CD14-positive monocyte (primary cell): Measurements from ENCODE around the gene SSBP3. TPM values are rescaled to one million over a fixed set of nuclear protein-coding genes. Genes with fewer than 3 reads are reported as not detected.

Experiments used
- DNase-seq, 3 donors: peaks; one replicate each; pipeline ENCODE4 v3.0.0-alpha.2; 2011 to 2022
- H2AFZ ChIP-seq: 2 replicates; pipeline ENCODE4 v1.6.0; 2012; ENCODE audit warnings: mild to moderate bottlenecking, low read depth, low read length, inconsistent platforms; ENCODE audit not compliant: insufficient read depth, poor library complexity, severe bottlenecking
- H3K27ac ChIP-seq, 2 donors: 1 replicate in 1 of 2; 2 replicates in 1 of 2; pipeline ENCODE4 v1.5.1; 2012 to 2013; ENCODE audit warnings: low read length in 2 of 2, control low read depth in 1 of 2, inconsistent platforms in 1 of 2, low read depth in 1 of 2, mild to moderate bottlenecking in 1 of 2
- H3K27me3 ChIP-seq, 2 donors: one replicate each; pipeline versions ENCODE4 v1.6.0 to v1.6.1; 2011 to 2013; ENCODE audit warnings: low read length in 2 of 2; ENCODE audit not compliant: control insufficient read depth in 2 of 2, insufficient read depth in 2 of 2
- H3K36me3 ChIP-seq, 2 donors: replicated peaks in 1 of 2; 1 replicate in 1 of 2; 2 replicates in 1 of 2; pipeline versions ENCODE4 v1.5.1 to v1.6.1; 2012 to 2013; ENCODE audit warnings: low read length in 2 of 2, control low read depth in 1 of 2, inconsistent platforms in 1 of 2, mild to moderate bottlenecking in 1 of 2; ENCODE audit not compliant: insufficient read depth in 2 of 2, control insufficient read depth in 1 of 2
- H3K4me1 ChIP-seq, 2 donors: 1 replicate in 1 of 2; 2 replicates in 1 of 2; pipeline versions ENCODE4 v1.5.1 to v1.6.1; 2012 to 2013; ENCODE audit warnings: low read length in 2 of 2, control low read depth in 1 of 2, inconsistent platforms in 1 of 2, mild to moderate bottlenecking in 1 of 2, moderate library complexity in 1 of 2; ENCODE audit not compliant: insufficient read depth in 2 of 2, control insufficient read depth in 1 of 2
- H3K4me2 ChIP-seq: replicated peaks from 2 replicates; pipeline ENCODE3; 2012; ENCODE audit warnings: low read length, moderate library complexity, mild to moderate bottlenecking; ENCODE audit not compliant: poor library complexity, severe bottlenecking; ENCODE audit errors: extremely low read depth
- H3K4me3 ChIP-seq, 3 experiments: fragments of 200-600 bp in 1 of 3; sonication (generic) in 1 of 3; replicated peaks in 1 of 3; 1 replicate in 2 of 3; 2 replicates in 1 of 3; pipeline ENCODE4 v1.5.1; 2011 to 2013; ENCODE audit warnings: low read length in 3 of 3, mild to moderate bottlenecking in 3 of 3, control low read depth in 2 of 3, low read depth in 2 of 3, inconsistent platforms in 1 of 3, moderate library complexity in 1 of 3
- H3K79me2 ChIP-seq: 2 replicates; pipeline ENCODE4 v1.6.0; 2012; ENCODE audit warnings: mild to moderate bottlenecking, control low read depth, inconsistent platforms, low read length, moderate library complexity; ENCODE audit not compliant: insufficient read depth
- H3K9ac ChIP-seq: 2 replicates; pipeline ENCODE4 v1.6.0; 2017; ENCODE audit warnings: low read length, mild to moderate bottlenecking; ENCODE audit not compliant: insufficient read depth, poor library complexity, severe bottlenecking
- H3K9me3 ChIP-seq, 2 donors: replicated peaks in 1 of 2; 1 replicate in 1 of 2; 2 replicates in 1 of 2; pipeline versions ENCODE4 v1.5.1 to v1.6.1; 2012 to 2013; ENCODE audit warnings: low read length in 2 of 2, control low read depth in 1 of 2; ENCODE audit not compliant: control insufficient read depth in 1 of 2, insufficient read depth in 1 of 2
- H4K20me1 ChIP-seq: 2 replicates; pipeline ENCODE4 v1.6.0; 2012; ENCODE audit warnings: mild to moderate bottlenecking, low read length, control low read depth, moderate library complexity; ENCODE audit not compliant: insufficient read depth
- H3K27ac Mint-ChIP-seq, 7 donors: one replicate each; pipeline ENCODE4 v1.8.0; 2020; ENCODE audit warnings: mild to moderate bottlenecking in 7 of 7, mixed read lengths in 7 of 7, moderate library complexity in 6 of 7, inconsistent platforms in 2 of 7
- H3K27me3 Mint-ChIP-seq, 3 donors: one replicate each; pipeline ENCODE4 v1.8.0; 2021 to 2022; ENCODE audit warnings: low read depth in 3 of 3, mild to moderate bottlenecking in 3 of 3, mixed read lengths in 3 of 3, moderate library complexity in 3 of 3, inconsistent platforms in 1 of 3
- H3K36me3 Mint-ChIP-seq, 2 donors: one replicate each; pipeline ENCODE4 v1.8.0; 2020; ENCODE audit warnings: mixed read lengths in 2 of 2, inconsistent platforms in 1 of 2, mild to moderate bottlenecking in 1 of 2
- H3K4me1 Mint-ChIP-seq: one replicate; pipeline ENCODE4 v1.8.0; 2020; ENCODE audit warnings: mild to moderate bottlenecking, mixed read lengths
- H3K4me3 Mint-ChIP-seq, 2 donors: one replicate each; pipeline ENCODE4 v1.8.0; 2020; ENCODE audit warnings: mild to moderate bottlenecking in 2 of 2, mixed read lengths in 2 of 2, moderate library complexity in 1 of 2
- H3K9me3 Mint-ChIP-seq, 7 donors: one replicate each; pipeline ENCODE4 v1.8.0; 2020 to 2022; ENCODE audit warnings: mixed read lengths in 7 of 7, mild to moderate bottlenecking in 6 of 7, moderate library complexity in 6 of 7, inconsistent platforms in 2 of 7
- WGBS: methylation state at CpG from one replicate; pipeline ENCODE4 v1.1.5; 2013; ENCODE audit warnings: missing lambda C conversion rate; ENCODE audit not compliant: insufficient coverage; 5-methylcytosine and 5-hydroxymethylcytosine counted together
- intact Hi-C, 2 donors: fragments of 100-400 bp; cut with micrococcal nuclease; formaldehyde crosslinking; loops; one replicate each; pipeline versions ENCODE4 v1.15.0 to v1.15.1; 2023
- polyA plus RNA-seq, 3 donors: library from polyadenylated mRNA; depleted of rRNA in 1 of 3; unstranded in 2 of 3; stranded (reverse) in 1 of 3; fragments of 300-500 nt in 2 of 3; fragments of >200 nt in 1 of 3; fragmentation: Illumina TruSeq in 2 of 3; gene quantifications; 1 replicate in 2 of 3; 2 replicates in 1 of 3; pipeline ENCODE4 v1.2.3, GENCODE V29; 2012 to 2021
- TF ChIP-seq, protein P1 (sequence below): fragments of 200-600 bp; IDR thresholded peaks from one replicate; pipeline ENCODE4 v1.8.0; 2022; ENCODE audit warnings: antibody characterized with exemption, mild to moderate bottlenecking

SSBP3 gene
- polyA plus RNA-seq, 3 donors: 4.1 to 30.7 (median 4.3) TPM

DNA sequence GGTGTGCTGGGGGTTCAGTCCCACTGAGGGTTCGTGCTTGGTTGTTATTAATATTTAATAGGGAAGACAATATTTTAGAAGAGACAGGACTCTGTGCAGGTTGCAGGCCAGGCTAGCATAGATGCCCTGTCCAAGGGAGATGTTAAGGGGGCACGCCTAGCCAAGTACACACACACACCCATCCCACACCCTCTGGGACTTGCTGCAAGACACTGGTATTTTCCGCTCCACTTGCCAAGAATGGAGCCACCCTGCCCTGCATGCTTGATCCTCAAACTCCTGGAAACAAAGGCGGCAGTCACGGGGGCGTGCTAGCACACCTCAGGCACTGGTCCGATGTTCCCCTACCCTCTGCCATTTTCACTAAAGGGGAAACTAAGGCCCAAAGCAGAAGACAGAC is 107.2 kb downstream of the SSBP3 start:
- H3K27me3 ChIP-seq: no peaks in the 10 kb centered on the region
- Mint-ChIP-seq H3K36me3 (peaks cover 0 to 2% of the 10 kb centered on the region in 2 donors), H3K4me3 (no peak overlapping the region), H3K27ac (no peak overlapping the region), H3K4me1 (peaks cover 10% of the 10 kb centered on the region), H3K9me3 (no peaks in the 10 kb centered on the region), H3K27me3 (no peaks in the 10 kb centered on the region)
- no peaks in the 10 kb centered on the region for H3K4me1 ChIP-seq
- H3K9ac ChIP-seq: no peak overlapping the region
- H3K36me3 ChIP-seq: no peaks in the 10 kb centered on the region
- 96% methylated on average over 4 of the region's 7 CpGs for WGBS
- no peak overlapping the region for H3K4me2 ChIP-seq
- no peaks in the 10 kb centered on the region for H3K9me3 ChIP-seq
- H2AFZ ChIP-seq: no peak overlapping the region
- intact Hi-C loops: no loop called here
- no peak overlapping the region for H3K4me3 ChIP-seq
- DNase-seq: no peak
- H3K79me2 ChIP-seq: no peaks in the 10 kb centered on the region
- TF ChIP-seq, protein P1, sequence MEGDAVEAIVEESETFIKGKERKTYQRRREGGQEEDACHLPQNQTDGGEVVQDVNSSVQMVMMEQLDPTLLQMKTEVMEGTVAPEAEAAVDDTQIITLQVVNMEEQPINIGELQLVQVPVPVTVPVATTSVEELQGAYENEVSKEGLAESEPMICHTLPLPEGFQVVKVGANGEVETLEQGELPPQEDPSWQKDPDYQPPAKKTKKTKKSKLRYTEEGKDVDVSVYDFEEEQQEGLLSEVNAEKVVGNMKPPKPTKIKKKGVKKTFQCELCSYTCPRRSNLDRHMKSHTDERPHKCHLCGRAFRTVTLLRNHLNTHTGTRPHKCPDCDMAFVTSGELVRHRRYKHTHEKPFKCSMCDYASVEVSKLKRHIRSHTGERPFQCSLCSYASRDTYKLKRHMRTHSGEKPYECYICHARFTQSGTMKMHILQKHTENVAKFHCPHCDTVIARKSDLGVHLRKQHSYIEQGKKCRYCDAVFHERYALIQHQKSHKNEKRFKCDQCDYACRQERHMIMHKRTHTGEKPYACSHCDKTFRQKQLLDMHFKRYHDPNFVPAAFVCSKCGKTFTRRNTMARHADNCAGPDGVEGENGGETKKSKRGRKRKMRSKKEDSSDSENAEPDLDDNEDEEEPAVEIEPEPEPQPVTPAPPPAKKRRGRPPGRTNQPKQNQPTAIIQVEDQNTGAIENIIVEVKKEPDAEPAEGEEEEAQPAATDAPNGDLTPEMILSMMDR: no peak
- peaks cover 88% of the 10 kb centered on the region for H4K20me1 ChIP-seq
- H3K27ac ChIP-seq: no peak overlapping the region

DNA sequence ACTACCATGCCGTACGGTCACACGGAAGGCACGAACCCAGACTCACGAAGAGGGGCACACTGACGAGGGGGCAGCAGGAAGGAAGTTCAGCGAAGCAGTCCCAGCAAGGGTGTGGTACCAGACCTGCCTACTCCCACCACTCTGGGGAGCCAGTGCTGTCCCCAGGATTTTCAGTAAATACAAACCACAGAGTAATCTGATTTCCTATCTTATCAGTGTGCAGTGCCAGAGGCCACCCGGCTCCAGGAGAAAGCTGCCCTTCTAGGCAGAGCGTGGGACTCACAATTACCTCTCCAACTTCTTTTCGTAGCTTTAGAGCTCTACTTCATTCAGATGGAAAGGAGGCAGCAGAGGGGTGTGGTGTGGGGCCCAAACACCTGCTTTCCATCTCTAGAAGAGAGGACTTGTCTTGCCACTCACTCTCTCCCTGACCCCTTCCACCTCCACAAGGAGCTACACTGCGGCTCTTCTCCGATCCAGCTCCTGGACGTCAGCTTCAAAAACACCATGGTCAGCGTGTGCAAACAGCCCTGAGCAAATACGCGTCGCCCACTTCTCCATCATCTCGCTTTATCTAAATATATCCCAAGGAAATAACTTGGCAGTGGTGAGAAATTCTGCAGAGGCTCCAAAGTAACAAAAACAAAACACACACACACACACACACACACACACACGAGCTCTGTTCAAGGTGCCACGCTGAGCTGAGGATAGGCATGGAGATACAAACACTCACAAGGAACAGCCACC is 107.7 kb downstream of the SSBP3 start:
- no peaks in the 10 kb centered on the region for H3K4me1 ChIP-seq
- H3K9me3 ChIP-seq: no peaks in the 10 kb centered on the region
- peaks cover 0 to 2% of the 10 kb centered on the region in 2 donors for H3K36me3 Mint-ChIP-seq
- H3K4me2 ChIP-seq: no peak overlapping the region
- no peaks in the 10 kb centered on the region for H3K27me3 ChIP-seq
- H3K79me2 ChIP-seq: no peaks in the 10 kb centered on the region
- peaks cover 10% of the 10 kb centered on the region for H3K4me1 Mint-ChIP-seq
- no peak overlapping the region for H3K9ac ChIP-seq
- no peaks in the 10 kb centered on the region for H3K27me3 Mint-ChIP-seq
- no peak overlapping the region for H3K4me3 Mint-ChIP-seq
- H3K36me3 ChIP-seq: no peaks in the 10 kb centered on the region
- H3K4me3 ChIP-seq: no peak overlapping the region
- WGBS: 53% methylated on average over 11 of the region's 20 CpGs
- no peaks in the 10 kb centered on the region for H3K9me3 Mint-ChIP-seq
- H2AFZ ChIP-seq: no peak overlapping the region
- H3K27ac Mint-ChIP-seq: peak overlapping the region in 2 of 7 donors; percentile 45 to 55
- no peak overlapping the region for H3K27ac ChIP-seq
- DNase-seq: no peak
- TF ChIP-seq, protein P1: no peak
- peaks cover 83% of the 10 kb centered on the region for H4K20me1 ChIP-seq
- intact Hi-C loops: no loop called here
